ENCODE measurements around the gene GDPD5. TPM values are rescaled to one million over a fixed set of nuclear protein-coding genes. Genes with fewer than 3 reads are reported as not detected.

The GDPD5 gene
- total RNA-seq, 2 experiments from 2014 or later = 13.3 to 13.5 TPM

DNA sequence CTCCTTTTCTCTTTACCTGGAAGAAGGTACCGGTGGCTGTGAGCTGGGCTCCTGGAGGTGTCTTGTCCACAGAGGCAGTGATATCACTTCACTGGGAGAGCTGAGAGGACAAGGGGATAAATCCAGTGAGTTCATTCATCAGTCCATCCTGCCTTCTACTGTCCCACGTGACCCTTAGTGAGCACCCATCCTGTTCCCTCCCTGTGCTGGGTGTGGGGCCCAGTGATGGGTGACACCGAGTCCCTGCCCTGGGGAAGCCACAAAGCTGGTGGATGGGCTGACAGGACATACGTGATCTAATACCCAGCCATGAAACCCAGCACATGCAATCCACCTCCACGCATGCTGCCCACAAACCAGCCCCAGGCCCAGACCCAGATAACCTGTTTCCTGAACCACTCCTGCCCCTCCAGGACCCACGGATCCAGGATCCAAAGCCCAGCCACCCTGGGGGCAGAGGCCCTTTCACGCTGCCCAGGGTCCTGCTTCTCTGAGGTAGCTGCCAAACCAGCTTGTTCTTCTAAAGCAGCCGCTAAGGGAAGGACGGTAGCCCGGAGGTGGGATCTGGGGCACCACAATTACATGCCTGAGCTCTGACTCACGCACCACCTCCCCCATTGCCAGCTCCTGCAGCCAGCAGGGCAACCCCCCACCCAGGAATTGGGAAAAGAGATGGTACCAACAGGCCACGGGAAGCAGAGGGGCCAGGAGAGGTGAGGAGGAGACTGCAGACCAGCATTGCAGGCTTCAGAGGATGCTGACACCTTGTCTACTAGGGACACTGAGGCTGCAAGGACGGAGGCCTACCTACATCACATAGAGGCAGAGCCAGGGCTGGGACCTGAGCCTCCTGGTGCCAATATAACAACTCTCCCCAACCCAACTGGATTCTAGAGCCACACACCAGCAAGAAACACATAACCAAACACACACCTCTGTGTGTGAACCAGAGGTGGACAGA is 35.2 kb downstream of the GDPD5 start:
- Mint-ChIP-seq H3K36me3 (ENCODE audit: low read depth) (no peaks in the 10 kb centered on the region), H3K27ac (peak overlapping the region; percentile 59), H3K27me3 (ENCODE audit: low read depth) (no peaks in the 10 kb centered on the region), H3K4me1 (ENCODE audit: low read depth) (peaks cover 14% of the 10 kb centered on the region), H3K4me3 (no peak overlapping the region), H3K9me3 (no peaks in the 10 kb centered on the region)
- CTCF ChIA-PET = interaction anchor here (1.1 kb wide), 1 partner anchor 46 kb away, joined by 3 read pairs; no protein-coding TSS in a partner anchor
- no peak for DNase-seq
- intact Hi-C loops (cut with micrococcal nuclease) = no loop called here

GRCh38 chr11:75487365-75487764 is 38.4 kb downstream of the GDPD5 start:
- intact Hi-C loops (cut with micrococcal nuclease) = no loop called here
- no peaks in the 10 kb centered on the region for H3K27me3 Mint-ChIP-seq (ENCODE audit: low read depth)
- H3K36me3 Mint-ChIP-seq (ENCODE audit: low read depth) = no peaks in the 10 kb centered on the region
- CTCF ChIA-PET = no interaction called here
- no peak overlapping the region for H3K27ac Mint-ChIP-seq
- H3K9me3 Mint-ChIP-seq = no peaks in the 10 kb centered on the region
- H3K4me1 Mint-ChIP-seq (ENCODE audit: low read depth) = peaks cover 11% of the 10 kb centered on the region
- DNase-seq = no peak
- H3K4me3 Mint-ChIP-seq = no peak overlapping the region

DNA sequence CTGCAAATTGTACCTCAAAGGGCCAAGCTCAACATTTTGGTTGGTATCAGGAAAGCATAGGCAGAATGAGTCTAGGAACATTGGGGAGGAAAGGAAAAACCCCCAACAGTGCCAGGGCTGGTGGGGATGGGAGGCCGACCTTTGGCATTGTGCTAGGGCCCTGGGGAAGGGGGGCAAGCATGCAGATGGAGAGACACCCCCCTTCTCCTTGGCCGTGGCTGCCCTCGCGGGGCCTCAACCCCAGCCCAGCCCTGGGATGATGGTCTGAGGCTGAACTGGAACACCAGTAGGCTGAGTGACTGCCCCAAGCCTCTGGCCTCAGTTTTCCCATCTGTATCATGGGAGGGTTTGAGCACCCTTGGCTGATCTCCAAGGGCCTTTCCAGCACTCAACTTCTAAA is 40.0 kb downstream of the GDPD5 start:
- H3K36me3 Mint-ChIP-seq (ENCODE audit: low read depth) = no peaks in the 10 kb centered on the region
- no peak for DNase-seq
- no peaks in the 10 kb centered on the region for H3K4me1 Mint-ChIP-seq (ENCODE audit: low read depth)
- no peak overlapping the region for H3K27ac Mint-ChIP-seq
- intact Hi-C loops (cut with micrococcal nuclease) = no loop called here
- no peaks in the 10 kb centered on the region for H3K27me3 Mint-ChIP-seq (ENCODE audit: low read depth)
- no peak overlapping the region for H3K4me3 Mint-ChIP-seq
- CTCF ChIA-PET = no interaction called here
- no peaks in the 10 kb centered on the region for H3K9me3 Mint-ChIP-seq

GRCh38 chr11:75482931-75483469 is 42.7 kb downstream of the GDPD5 start:
- CTCF ChIA-PET = no interaction called here
- Mint-ChIP-seq H3K27ac (no peak overlapping the region), H3K27me3 (ENCODE audit: low read depth) (no peaks in the 10 kb centered on the region), H3K36me3 (ENCODE audit: low read depth) (no peaks in the 10 kb centered on the region), H3K4me1 (ENCODE audit: low read depth) (no peaks in the 10 kb centered on the region), H3K9me3 (no peaks in the 10 kb centered on the region), H3K4me3 (no peak overlapping the region)
- no peak for DNase-seq
- intact Hi-C loops (cut with micrococcal nuclease) = no loop called here

DNA sequence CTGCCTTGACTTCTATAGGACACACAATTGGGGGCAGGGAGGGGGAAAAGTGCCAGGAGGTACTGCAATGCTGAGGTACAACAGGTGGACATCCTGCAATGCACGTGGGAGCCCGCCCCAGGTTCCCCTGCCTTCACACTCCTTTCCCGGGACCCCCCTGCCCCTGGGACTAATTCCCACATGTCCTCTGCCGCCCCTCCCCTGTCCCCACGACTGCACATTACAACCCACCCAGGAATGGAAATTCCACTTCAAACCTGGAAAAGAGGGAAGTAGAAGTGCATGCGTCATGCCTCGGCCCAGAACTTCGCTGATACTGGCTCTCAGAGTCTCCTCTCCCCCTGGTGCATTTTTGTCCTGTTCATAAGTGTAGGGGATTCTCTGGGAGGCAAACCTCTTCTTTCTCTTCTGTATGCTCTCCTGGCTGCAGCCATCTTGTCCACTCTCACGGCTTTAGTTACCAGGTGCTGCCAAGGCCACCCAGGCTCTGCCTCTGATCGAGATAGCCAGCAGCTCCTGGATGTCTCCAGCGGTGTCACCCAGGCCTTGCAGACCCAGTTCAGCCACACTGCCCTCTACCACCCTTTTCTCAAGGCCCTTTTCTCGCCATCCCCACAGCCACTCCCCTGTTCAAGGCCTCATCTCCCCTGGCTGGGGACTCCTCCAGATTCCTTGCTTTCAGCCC is 43.7 kb downstream of the GDPD5 start:
- Mint-ChIP-seq H3K4me1 (ENCODE audit: low read depth) (no peaks in the 10 kb centered on the region), H3K27me3 (ENCODE audit: low read depth) (no peaks in the 10 kb centered on the region), H3K9me3 (no peaks in the 10 kb centered on the region), H3K27ac (no peak overlapping the region), H3K36me3 (ENCODE audit: low read depth) (no peaks in the 10 kb centered on the region), H3K4me3 (no peak overlapping the region)
- DNase-seq = no peak
- CTCF ChIA-PET = no interaction called here
- intact Hi-C loops (cut with micrococcal nuclease) = no loop called here

DNA sequence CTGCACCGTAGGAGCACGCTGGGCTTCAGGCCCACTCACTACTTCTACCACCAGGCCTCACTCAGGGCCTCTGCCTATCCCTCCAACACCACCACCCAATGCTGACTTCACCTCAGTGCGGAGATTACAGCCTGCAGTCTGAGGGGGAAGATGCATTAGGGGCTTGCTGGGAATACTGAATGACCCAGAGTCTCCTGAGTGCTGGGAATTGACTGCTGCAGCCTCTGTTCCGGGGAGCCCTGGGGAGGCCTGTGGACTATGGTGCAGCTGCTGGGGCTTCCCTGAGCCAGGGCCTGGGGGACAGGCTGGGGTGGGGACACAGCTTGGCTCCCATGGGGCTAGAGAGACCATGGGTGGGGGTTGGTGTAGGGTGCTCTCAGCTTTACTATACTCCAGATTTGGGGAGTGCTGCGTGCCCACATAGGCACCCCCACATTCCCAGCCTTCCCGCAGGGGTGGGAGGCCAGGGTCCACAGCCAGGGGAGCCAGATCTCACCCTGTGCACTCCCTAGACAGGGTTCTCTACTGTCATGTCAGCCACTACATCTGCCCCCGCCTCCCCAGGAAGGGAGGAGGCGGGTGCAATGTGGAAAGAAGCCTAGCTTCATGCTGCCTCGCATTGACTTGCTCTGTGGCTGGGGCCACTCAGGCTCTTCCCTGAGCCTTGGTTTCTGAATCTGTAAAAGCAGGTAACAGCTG is 44.4 kb downstream of the GDPD5 start:
- intact Hi-C loops (cut with micrococcal nuclease) = no loop called here
- no peak for DNase-seq
- CTCF ChIA-PET = no interaction called here
- no peaks in the 10 kb centered on the region for H3K9me3 Mint-ChIP-seq
- H3K4me3 Mint-ChIP-seq = no peak overlapping the region
- H3K27ac Mint-ChIP-seq = no peak overlapping the region
- no peaks in the 10 kb centered on the region for H3K27me3 Mint-ChIP-seq (ENCODE audit: low read depth)
- no peaks in the 10 kb centered on the region for H3K4me1 Mint-ChIP-seq (ENCODE audit: low read depth)
- no peaks in the 10 kb centered on the region for H3K36me3 Mint-ChIP-seq (ENCODE audit: low read depth)

- H3K27ac Mint-ChIP-seq = no peak overlapping the region
- CTCF ChIA-PET = no interaction called here
- H3K27me3 Mint-ChIP-seq (ENCODE audit: low read depth) = no peaks in the 10 kb centered on the region
- no peaks in the 10 kb centered on the region for H3K9me3 Mint-ChIP-seq
- peaks cover 8% of the 10 kb centered on the region for H3K4me1 Mint-ChIP-seq (ENCODE audit: low read depth)
- intact Hi-C loops (cut with micrococcal nuclease) = no loop called here
- no peaks in the 10 kb centered on the region for H3K36me3 Mint-ChIP-seq (ENCODE audit: low read depth)
- DNase-seq = no peak
- no peak overlapping the region for H3K4me3 Mint-ChIP-seq
These were observed 45.3 kb downstream of the GDPD5 start for GRCh38 chr11:75480185-75481175.

DNA sequence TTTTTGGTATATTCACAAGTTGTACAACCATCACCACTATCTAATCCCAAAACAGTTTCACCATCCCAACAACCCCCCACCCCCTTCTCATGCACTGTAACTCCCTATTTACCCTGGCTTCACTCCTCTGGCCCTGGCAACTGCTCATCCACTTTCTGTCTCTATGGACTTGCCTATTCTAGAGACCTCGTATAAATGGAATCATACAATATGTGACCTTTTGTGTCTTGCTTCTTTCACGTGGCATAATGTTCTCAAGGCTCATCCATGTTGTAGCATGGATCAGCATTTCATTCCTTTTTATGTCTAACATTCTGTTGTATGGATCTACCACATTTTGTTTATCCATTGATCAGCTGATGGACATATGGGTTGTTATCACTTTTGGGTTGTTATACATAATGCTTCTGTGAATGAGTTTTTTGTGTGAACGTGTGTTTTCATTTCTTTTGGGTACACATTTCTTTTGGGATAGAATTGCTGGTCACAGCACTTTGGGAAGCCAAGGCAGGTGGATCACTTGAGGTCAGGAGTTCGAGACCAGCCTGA is 46.1 kb downstream of the GDPD5 start:
- Mint-ChIP-seq H3K36me3 (ENCODE audit: low read depth) (no peaks in the 10 kb centered on the region), H3K9me3 (no peaks in the 10 kb centered on the region), H3K27me3 (ENCODE audit: low read depth) (no peaks in the 10 kb centered on the region), H3K27ac (no peak overlapping the region), H3K4me3 (no peak overlapping the region), H3K4me1 (ENCODE audit: low read depth) (peaks cover 16% of the 10 kb centered on the region)
- CTCF ChIA-PET = no interaction called here
- no peak for DNase-seq
- intact Hi-C loops (cut with micrococcal nuclease) = no loop called here

DNA sequence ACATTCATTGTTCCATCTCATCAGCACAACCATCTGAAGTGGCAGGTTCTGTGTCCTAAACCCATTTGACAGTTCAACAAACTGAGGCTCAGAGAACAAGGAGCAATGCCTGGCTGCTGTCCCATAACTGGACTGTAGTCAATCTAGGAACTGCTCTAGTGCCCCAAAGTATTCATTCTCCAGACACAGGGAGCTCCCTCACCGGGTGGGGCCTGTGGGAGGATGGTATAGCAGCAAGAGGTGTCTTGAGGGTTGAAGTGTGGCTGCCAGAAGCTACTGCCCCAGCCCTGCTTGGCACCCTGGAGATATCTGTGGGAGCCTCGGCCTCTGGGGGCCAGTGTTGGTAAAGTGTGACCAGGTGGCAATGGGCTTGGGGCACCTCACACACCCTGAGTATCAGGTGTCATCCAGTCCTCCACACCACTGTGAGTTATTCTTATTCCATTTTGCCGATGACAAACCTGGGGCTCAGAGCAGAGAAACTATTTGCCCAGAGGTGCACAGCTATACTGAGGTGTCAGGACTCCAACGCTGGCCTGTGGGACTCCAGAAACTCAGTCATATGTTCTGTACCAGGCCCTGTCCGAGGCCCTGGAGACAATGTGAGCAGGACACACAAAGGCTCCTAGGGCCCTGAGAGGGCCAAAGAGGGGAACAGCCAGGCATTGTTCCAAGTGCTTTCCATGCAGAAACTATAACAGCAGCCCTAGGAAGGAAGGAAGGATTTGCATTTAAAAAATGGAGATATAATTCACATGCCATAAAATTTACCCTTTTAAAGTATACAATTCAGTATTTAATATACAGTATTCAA is 46.8 kb downstream of the GDPD5 start:
- DNase-seq = no peak
- no peak overlapping the region for H3K4me3 Mint-ChIP-seq
- no peaks in the 10 kb centered on the region for H3K27me3 Mint-ChIP-seq (ENCODE audit: low read depth)
- intact Hi-C loops (cut with micrococcal nuclease) = no loop called here
- H3K36me3 Mint-ChIP-seq (ENCODE audit: low read depth) = no peaks in the 10 kb centered on the region
- H3K27ac Mint-ChIP-seq = no peak overlapping the region
- no peaks in the 10 kb centered on the region for H3K9me3 Mint-ChIP-seq
- peaks cover 16% of the 10 kb centered on the region for H3K4me1 Mint-ChIP-seq (ENCODE audit: low read depth)
- CTCF ChIA-PET = interaction anchor here (1.1 to 1.2 kb wide), 2 partner anchors 33 to 54 kb away, joined by 3 to 4 read pairs; no protein-coding TSS in a partner anchor

DNA sequence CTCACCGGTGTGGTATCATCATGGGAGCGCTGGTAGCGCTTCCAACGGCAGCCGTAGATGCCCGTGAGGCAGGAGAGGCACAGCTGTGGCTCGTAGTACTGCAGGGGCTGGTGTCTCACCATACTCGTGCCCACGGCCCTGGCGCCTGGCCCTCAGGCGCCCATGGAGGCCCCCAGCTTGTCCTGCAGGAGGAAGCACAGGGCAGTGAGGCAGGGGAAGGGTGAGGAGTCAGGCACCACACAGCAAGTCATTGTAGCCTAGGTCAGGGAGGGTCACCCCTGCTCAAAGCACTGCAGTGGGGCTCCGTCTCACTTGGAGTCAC is 48.2 kb downstream of the GDPD5 start:
- peaks cover 16% of the 10 kb centered on the region for H3K4me1 Mint-ChIP-seq (ENCODE audit: low read depth)
- H3K9me3 Mint-ChIP-seq = no peaks in the 10 kb centered on the region
- H3K4me3 Mint-ChIP-seq = no peak overlapping the region
- no peak overlapping the region for H3K27ac Mint-ChIP-seq
- CTCF ChIA-PET = interaction anchor here (1.1 kb wide), 1 partner anchor 31 kb away, joined by 3 read pairs; no protein-coding TSS in a partner anchor
- DNase-seq = no peak
- intact Hi-C loops (cut with micrococcal nuclease) = no loop called here
- no peaks in the 10 kb centered on the region for H3K36me3 Mint-ChIP-seq (ENCODE audit: low read depth)
- H3K27me3 Mint-ChIP-seq (ENCODE audit: low read depth) = no peaks in the 10 kb centered on the region

Data from activated naive CD4-positive, alpha-beta T cell treated with anti-CD3 and anti-CD28 coated beads for 36 hours (primary cell).